ENCODE results near the gene NTRK3. TPM values are rescaled to one million over a fixed set of nuclear protein-coding genes. Genes with fewer than 3 reads are reported as not detected.

The NTRK3 gene
- total RNA-seq, 1 donor from 2014 or later, result 1.1 TPM

- no peak for DNase-seq (ENCODE audit: low read depth, low spot score)
- TF ChIP-seq CTCF (conservative IDR thresholded peaks at IDR 0.05), result no peak
- Mint-ChIP-seq H3K4me3 (no peak overlapping the region), H3K27me3 (ENCODE audit: low read depth) (peaks cover 3% of the 10 kb centered on the region), H3K36me3 (ENCODE audit: low read depth) (no peaks in the 10 kb centered on the region), H3K9me3 (no peaks in the 10 kb centered on the region), H3K4me1 (no peaks in the 10 kb centered on the region), H3K27ac (ENCODE audit: unreplicated experiment) (no peak overlapping the region)
These were observed 195.1 kb downstream of the NTRK3 start for GRCh38 chr15:88061452-88061851.

GRCh38 chr15:88060383-88060782 lies 196.2 kb downstream of the NTRK3 start:
- TF ChIP-seq CTCF (conservative IDR thresholded peaks at IDR 0.05), result no peak

GRCh38 chr15:88057836-88058235 lies 198.7 kb downstream of the NTRK3 start:
- no peaks in the 10 kb centered on the region for H3K36me3 Mint-ChIP-seq (ENCODE audit: low read depth)
- TF ChIP-seq CTCF (conservative IDR thresholded peaks at IDR 0.05), result no peak
- DNase-seq (ENCODE audit: low read depth, low spot score), result no peak
- no peaks in the 10 kb centered on the region for H3K9me3 Mint-ChIP-seq
- H3K4me3 Mint-ChIP-seq, result no peak overlapping the region
- no peaks in the 10 kb centered on the region for H3K27me3 Mint-ChIP-seq (ENCODE audit: low read depth)
- H3K27ac Mint-ChIP-seq (ENCODE audit: unreplicated experiment), result no peak overlapping the region
- no peaks in the 10 kb centered on the region for H3K4me1 Mint-ChIP-seq

More at GRCh38 chr15:88060383-88060782, 196.2 kb downstream of the NTRK3 start:
- Mint-ChIP-seq H3K9me3 (no peaks in the 10 kb centered on the region), H3K4me1 (no peaks in the 10 kb centered on the region), H3K36me3 (ENCODE audit: low read depth) (no peaks in the 10 kb centered on the region), H3K27me3 (ENCODE audit: low read depth) (no peaks in the 10 kb centered on the region), H3K27ac (ENCODE audit: unreplicated experiment) (no peak overlapping the region), H3K4me3 (no peak overlapping the region)
- no peak for DNase-seq (ENCODE audit: low read depth, low spot score)

DNA sequence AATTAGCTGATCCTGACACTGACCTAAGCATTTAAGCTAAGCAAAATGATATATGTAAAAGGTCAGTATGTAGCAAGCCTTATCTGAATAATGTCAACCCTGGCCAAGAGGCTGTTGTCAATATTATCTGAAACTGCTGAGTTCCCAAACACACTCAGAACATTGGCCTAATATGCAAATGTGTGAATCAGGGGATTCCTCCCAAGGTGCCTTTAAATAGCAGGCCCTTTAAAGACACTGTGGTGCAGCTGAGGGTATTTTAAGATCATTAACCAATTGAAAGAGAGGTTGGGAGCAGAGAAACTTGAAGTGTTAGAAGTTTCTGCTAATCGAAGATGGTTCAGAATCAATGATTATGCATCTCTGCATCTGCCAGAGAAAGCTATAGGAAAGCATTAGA lies 207.0 kb downstream of the NTRK3 start:
- TF ChIP-seq CTCF (conservative IDR thresholded peaks at IDR 0.05), result no peak
- Mint-ChIP-seq H3K4me3 (no peak overlapping the region), H3K27me3 (ENCODE audit: low read depth) (peaks cover 14% of the 10 kb centered on the region), H3K27ac (ENCODE audit: unreplicated experiment) (no peak overlapping the region), H3K36me3 (ENCODE audit: low read depth) (no peaks in the 10 kb centered on the region), H3K4me1 (peaks cover 11% of the 10 kb centered on the region), H3K9me3 (no peaks in the 10 kb centered on the region)
- DNase-seq (ENCODE audit: low read depth, low spot score), result no peak

DNA sequence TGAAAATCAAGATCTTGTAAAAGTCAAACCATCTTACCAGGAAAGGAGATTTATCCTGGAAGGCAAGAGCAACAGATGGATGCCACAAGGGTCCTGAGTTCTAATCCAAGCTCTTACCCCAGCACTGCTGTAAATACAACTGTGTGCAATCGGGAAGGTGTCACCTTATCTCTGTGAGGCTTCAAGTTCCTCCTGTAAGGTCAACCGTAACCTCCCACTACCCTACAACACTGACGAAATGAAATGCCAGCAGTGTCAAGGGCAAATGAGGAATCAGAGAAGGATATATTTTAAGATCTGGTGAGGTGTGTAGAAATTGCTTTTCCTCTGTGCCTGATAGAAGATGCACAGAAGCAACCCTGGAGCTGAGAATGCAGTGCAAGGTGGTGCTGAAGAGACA lies 207.8 kb downstream of the NTRK3 start:
- Mint-ChIP-seq H3K36me3 (ENCODE audit: low read depth) (no peaks in the 10 kb centered on the region), H3K9me3 (no peaks in the 10 kb centered on the region)

More for the DNA sequence above, 207.8 kb downstream of the NTRK3 start:
- Mint-ChIP-seq H3K4me3 (no peak overlapping the region), H3K4me1 (peaks cover 11% of the 10 kb centered on the region), H3K27ac (ENCODE audit: unreplicated experiment) (no peak overlapping the region), H3K27me3 (ENCODE audit: low read depth) (peaks cover 14% of the 10 kb centered on the region)
- no peak for DNase-seq (ENCODE audit: low read depth, low spot score)
- no peak for TF ChIP-seq CTCF (conservative IDR thresholded peaks at IDR 0.05)
